ENCODE measurements around the gene STX1B. TPM values are rescaled to one million over a fixed set of nuclear protein-coding genes. Genes with fewer than 3 reads are reported as not detected.

STX1B gene
- polyA plus RNA-seq, 3 donors: 1.7 TPM; not detected in 2

DNA sequence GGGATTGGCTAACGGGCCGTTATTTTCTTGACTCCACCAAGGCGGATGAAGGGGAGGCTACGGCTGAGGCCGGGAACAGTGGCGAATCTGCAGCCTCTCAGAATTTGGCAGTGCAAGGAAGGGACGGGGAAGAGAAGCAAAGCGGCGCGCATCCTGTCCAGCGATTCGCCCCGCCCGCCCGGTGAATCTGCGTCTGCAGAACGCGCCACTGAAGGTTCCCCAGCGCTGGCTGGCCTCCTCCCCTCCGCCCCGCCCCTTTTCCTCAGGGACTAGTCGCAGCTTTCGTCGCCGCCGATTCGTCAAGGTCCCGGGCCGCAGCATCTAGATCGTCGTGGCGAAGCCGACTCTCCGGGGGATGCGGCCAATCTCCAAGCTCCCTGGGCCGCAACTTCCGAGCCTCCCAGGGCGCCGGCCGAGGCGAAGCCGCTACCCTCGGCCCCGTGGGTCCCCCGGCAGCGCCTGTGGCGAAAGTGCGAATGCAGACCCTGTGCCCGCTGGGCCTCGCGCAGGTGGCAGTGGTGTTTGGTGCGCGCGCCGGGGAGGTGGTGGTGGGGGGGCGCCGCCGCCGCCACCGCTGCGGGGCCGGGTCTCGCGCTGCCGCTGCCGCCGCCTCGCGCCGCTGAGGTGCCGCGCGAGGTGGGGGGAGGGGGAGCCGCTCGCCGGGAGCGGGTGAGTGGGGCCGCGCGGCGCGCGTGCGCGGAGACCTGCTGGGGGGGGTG, 52.8 kb downstream of the STX1B start, which contains the start of gene SETD1A:
SETD1A (plus strand) TSS at position 299 of the 719 bp plus-strand sequence. CDS start 978 bp downstream, outside the sequence.
- peak within 1 kb of the TSS; percentile 89 for H3K9ac ChIP-seq (ENCODE audit: insufficient read depth, low read length, poor library complexity, severe bottlenecking)
- WGBS (ENCODE audit: insufficient coverage): under 1% methylated on average over 80 of the region's 85 CpGs
- H3K4me3 ChIP-seq (replicated peaks in 1 of 3; ENCODE audit: low read depth in 2 of 3, low read length in 3 of 3): peak within 1 kb of the TSS; percentile 66 to 95 (median 71)
- peak within 1 kb of the TSS; percentile 100 for H3K4me2 ChIP-seq (replicated peaks; ENCODE audit: extremely low read depth, low read length, poor library complexity, severe bottlenecking)
- peaks cover 13 to 21% of the 10 kb centered on the region in 2 donors for H3K4me1 ChIP-seq (ENCODE audit: control insufficient read depth in 1 of 2, insufficient read depth in 2 of 2, low read length in 2 of 2)
- peak within 1 kb of the TSS; percentile 94 for H2AFZ ChIP-seq (ENCODE audit: insufficient read depth, low read depth, low read length, poor library complexity, severe bottlenecking)
- H3K27ac ChIP-seq (ENCODE audit: low read depth in 1 of 2, low read length in 2 of 2): peak within 1 kb of the TSS; percentile 88 to 97
- no peaks in the 10 kb centered on the region for H3K27me3 ChIP-seq (ENCODE audit: control insufficient read depth in 2 of 2, insufficient read depth in 2 of 2, low read length in 2 of 2)
- peaks cover 33% of the 10 kb centered on the region for H3K79me2 ChIP-seq (ENCODE audit: insufficient read depth, low read length)
- Mint-ChIP-seq H3K9me3 (peaks cover 0 to 2% (median 0%) of the 10 kb centered on the region in 7 donors), H3K4me1 (peaks cover 17% of the 10 kb centered on the region), H3K4me3 (peak within 1 kb of the TSS; percentile 90 to 95), H3K27ac (peak within 1 kb of the TSS; percentile 96 to 99 (median 99)), H3K36me3 (peaks cover 32 to 47% of the 10 kb centered on the region in 2 donors), H3K27me3 (ENCODE audit: low read depth in 3 of 3) (peaks cover 0 to 1% (median 0%) of the 10 kb centered on the region in 3 donors)
- intact Hi-C loops (cut with micrococcal nuclease): loop anchor here in 1 of 2 donors (2.0 to 10.0 kb wide), 2 partner anchors 35 to 137 kb away; partner anchors contain the start of genes FBXL19 and VKORC1
- H3K9me3 ChIP-seq (replicated peaks in 1 of 2; ENCODE audit: control insufficient read depth in 1 of 2, insufficient read depth in 1 of 2, low read length in 2 of 2): no peaks in the 10 kb centered on the region
- TF ChIP-seq, protein P1, sequence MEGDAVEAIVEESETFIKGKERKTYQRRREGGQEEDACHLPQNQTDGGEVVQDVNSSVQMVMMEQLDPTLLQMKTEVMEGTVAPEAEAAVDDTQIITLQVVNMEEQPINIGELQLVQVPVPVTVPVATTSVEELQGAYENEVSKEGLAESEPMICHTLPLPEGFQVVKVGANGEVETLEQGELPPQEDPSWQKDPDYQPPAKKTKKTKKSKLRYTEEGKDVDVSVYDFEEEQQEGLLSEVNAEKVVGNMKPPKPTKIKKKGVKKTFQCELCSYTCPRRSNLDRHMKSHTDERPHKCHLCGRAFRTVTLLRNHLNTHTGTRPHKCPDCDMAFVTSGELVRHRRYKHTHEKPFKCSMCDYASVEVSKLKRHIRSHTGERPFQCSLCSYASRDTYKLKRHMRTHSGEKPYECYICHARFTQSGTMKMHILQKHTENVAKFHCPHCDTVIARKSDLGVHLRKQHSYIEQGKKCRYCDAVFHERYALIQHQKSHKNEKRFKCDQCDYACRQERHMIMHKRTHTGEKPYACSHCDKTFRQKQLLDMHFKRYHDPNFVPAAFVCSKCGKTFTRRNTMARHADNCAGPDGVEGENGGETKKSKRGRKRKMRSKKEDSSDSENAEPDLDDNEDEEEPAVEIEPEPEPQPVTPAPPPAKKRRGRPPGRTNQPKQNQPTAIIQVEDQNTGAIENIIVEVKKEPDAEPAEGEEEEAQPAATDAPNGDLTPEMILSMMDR (IDR thresholded peaks at IDR 0.05): no peak
- H4K20me1 ChIP-seq (ENCODE audit: insufficient read depth, low read length): peaks cover 48% of the 10 kb centered on the region
- H3K36me3 ChIP-seq (replicated peaks in 1 of 2; ENCODE audit: control insufficient read depth in 1 of 2, insufficient read depth in 2 of 2, low read length in 2 of 2): peaks cover 43 to 47% of the 10 kb centered on the region in 2 donors
- DNase-seq: peak; percentile 93 to 97 (median 96)

DNA sequence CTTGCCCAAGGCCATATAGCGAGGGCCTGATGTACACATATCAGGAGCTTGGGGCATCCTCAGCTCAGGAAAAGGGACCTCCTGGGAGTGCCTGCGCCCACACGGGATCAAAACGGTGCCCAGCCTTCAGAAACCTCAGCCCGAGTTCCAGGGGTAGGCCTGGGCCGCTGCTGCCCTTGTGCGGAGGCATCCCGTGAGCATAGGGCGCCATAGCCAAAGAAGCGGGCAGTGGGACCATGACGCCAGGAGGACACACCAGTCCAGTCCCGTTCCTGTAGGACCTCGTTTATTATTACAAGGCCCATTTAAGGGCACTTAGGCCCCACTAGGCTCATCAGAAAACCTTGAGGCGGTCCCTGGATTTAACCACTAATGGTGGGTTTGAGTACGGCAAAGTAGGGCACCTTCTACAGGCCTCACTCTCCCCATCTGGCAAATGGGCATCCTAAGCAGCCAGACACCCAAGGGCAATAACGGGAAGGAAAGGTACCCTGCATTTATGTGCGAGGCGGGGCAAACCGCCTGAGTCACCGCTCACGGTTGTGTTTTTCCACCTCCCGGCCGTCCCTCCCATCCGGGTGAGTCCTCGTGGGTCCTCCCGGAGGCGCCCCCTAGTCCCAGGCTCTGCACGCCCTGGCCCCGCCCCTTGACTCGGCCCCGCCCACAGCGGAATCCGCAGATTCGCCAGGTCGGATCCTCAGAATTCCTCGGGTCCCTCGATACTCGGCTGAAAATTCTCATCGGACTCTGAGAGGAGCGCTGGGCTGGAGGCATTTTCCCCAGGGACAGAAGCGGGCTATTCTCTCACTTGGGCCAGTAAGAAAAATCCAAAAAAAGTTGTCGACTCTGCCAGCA, 53.6 kb downstream of the STX1B start:
- peak overlapping the region; percentile 94 for H2AFZ ChIP-seq (ENCODE audit: insufficient read depth, low read depth, low read length, poor library complexity, severe bottlenecking)
- peak overlapping the region; percentile 90 to 95 for H3K4me3 Mint-ChIP-seq
- H3K27ac ChIP-seq (ENCODE audit: low read depth in 1 of 2, low read length in 2 of 2): peak overlapping the region; percentile 88 to 97
- peaks cover 35 to 40% of the 10 kb centered on the region in 2 donors for H3K36me3 ChIP-seq (replicated peaks in 1 of 2; ENCODE audit: control insufficient read depth in 1 of 2, insufficient read depth in 2 of 2, low read length in 2 of 2)
- peak overlapping the region; percentile 89 for H3K9ac ChIP-seq (ENCODE audit: insufficient read depth, low read length, poor library complexity, severe bottlenecking)
- peaks cover 26 to 45% of the 10 kb centered on the region in 2 donors for H3K36me3 Mint-ChIP-seq
- H3K4me1 ChIP-seq (ENCODE audit: control insufficient read depth in 1 of 2, insufficient read depth in 2 of 2, low read length in 2 of 2): peaks cover 13 to 21% of the 10 kb centered on the region in 2 donors
- H3K27me3 ChIP-seq (ENCODE audit: control insufficient read depth in 2 of 2, insufficient read depth in 2 of 2, low read length in 2 of 2): no peaks in the 10 kb centered on the region
- DNase-seq: peak; percentile 73 to 87 (median 78)
- peak overlapping the region; percentile 100 for H3K4me2 ChIP-seq (replicated peaks; ENCODE audit: extremely low read depth, low read length, poor library complexity, severe bottlenecking)
- H3K27ac Mint-ChIP-seq: peak overlapping the region; percentile 96 to 99 (median 99)
- H3K27me3 Mint-ChIP-seq (ENCODE audit: low read depth in 3 of 3): peaks cover 0 to 1% (median 0%) of the 10 kb centered on the region in 3 donors
- 29% methylated on average over 40 of the region's 42 CpGs for WGBS (ENCODE audit: insufficient coverage)
- TF ChIP-seq, protein P1 (IDR thresholded peaks at IDR 0.05): no peak
- peaks cover 0 to 2% (median 0%) of the 10 kb centered on the region in 7 donors for H3K9me3 Mint-ChIP-seq
- H3K4me3 ChIP-seq (replicated peaks in 1 of 3; ENCODE audit: low read depth in 2 of 3, low read length in 3 of 3): peak overlapping the region; percentile 66 to 95 (median 71)
- no peaks in the 10 kb centered on the region for H3K9me3 ChIP-seq (replicated peaks in 1 of 2; ENCODE audit: control insufficient read depth in 1 of 2, insufficient read depth in 1 of 2, low read length in 2 of 2)
- intact Hi-C loops (cut with micrococcal nuclease): loop anchor here in 1 of 2 donors (2.0 to 10.0 kb wide), 2 partner anchors 34 to 138 kb away; partner anchors contain the start of genes FBXL19 and VKORC1
- peaks cover 56% of the 10 kb centered on the region for H4K20me1 ChIP-seq (ENCODE audit: insufficient read depth, low read length)
- peaks cover 17% of the 10 kb centered on the region for H3K4me1 Mint-ChIP-seq
- peaks cover 40% of the 10 kb centered on the region for H3K79me2 ChIP-seq (ENCODE audit: insufficient read depth, low read length)

Measured in CD14-positive monocyte (primary cell).